ENCODE results near the gene PAPPA2. TPM values are rescaled to one million over a fixed set of nuclear protein-coding genes. Genes with fewer than 3 reads are reported as not detected.

Gene PAPPA2
- polyA plus RNA-seq, 1 experiment, result 0.97 TPM

DNA sequence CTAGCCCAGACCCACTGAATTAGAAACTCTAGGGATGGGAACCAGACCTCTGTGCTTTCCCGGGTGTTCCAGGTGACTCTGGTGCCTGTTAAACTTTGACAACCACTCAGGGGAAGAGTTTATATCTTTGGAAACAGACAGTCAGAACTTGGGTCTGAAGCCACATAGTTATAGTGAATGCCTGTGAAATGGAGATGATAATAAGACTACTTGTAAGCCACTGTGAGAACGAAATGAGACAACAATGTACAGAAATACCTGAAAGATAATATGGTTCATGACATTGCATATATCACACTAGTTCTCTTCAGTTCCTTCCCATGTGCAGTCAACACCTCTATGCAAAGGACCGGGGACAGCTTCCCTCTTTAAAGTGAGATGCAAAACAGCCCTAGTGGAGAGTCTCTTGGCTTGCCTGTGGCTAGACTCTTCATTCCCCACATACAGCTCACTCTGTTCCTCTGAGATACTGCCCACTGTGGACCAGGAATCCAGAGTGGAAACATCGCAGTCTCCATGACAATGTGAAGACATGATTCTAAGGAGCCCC lies 414.1 kb downstream of the PAPPA2 start:
- no peak overlapping the region for H3K4me3 ChIP-seq (ENCODE audit: low read depth, low read length)
- no peak for DNase-seq (ENCODE audit: low read depth)
- TF ChIP-seq, protein P1, sequence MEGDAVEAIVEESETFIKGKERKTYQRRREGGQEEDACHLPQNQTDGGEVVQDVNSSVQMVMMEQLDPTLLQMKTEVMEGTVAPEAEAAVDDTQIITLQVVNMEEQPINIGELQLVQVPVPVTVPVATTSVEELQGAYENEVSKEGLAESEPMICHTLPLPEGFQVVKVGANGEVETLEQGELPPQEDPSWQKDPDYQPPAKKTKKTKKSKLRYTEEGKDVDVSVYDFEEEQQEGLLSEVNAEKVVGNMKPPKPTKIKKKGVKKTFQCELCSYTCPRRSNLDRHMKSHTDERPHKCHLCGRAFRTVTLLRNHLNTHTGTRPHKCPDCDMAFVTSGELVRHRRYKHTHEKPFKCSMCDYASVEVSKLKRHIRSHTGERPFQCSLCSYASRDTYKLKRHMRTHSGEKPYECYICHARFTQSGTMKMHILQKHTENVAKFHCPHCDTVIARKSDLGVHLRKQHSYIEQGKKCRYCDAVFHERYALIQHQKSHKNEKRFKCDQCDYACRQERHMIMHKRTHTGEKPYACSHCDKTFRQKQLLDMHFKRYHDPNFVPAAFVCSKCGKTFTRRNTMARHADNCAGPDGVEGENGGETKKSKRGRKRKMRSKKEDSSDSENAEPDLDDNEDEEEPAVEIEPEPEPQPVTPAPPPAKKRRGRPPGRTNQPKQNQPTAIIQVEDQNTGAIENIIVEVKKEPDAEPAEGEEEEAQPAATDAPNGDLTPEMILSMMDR (IDR thresholded peaks at IDR 0.05; ENCODE audit: insufficient read depth, low read depth, low read length), result no peak
- no peaks in the 10 kb centered on the region for H3K36me3 ChIP-seq (ENCODE audit: control insufficient read depth, insufficient read depth, low read length)
- CTCF ChIA-PET, result interaction anchor here (1.7 to 2.0 kb wide), 2 partner anchors 10 to 317 kb away, joined by 4 to 13 read pairs; no protein-coding TSS in a partner anchor
- POLR2A ChIA-PET, result no interaction called here
- H3K27me3 ChIP-seq (ENCODE audit: control insufficient read depth, insufficient read depth, low read length), result no peaks in the 10 kb centered on the region

DNA sequence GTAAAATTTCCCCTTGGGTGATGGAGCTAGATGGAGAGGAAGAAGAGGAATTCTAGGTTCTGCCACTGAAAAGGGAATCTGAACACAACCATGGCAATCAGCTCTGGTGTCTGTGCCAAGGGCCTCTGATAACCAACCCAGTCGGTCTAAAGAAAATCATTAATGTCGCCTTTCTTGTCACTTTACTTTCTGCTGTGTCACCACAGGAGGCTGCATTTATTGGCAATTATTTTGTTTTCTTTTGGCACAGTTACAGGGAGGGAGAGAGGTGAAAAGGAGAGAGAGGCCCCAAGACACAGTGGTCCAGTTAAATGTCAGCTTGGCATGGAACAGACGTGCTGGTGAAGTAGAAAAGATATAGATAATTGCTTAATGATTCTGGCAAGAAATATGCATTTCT lies 414.6 kb downstream of the PAPPA2 start:
- POLR2A ChIA-PET, result no interaction called here
- Histone ChIP-seq H3K27me3 (ENCODE audit: control insufficient read depth, insufficient read depth, low read length) (no peaks in the 10 kb centered on the region), H3K36me3 (ENCODE audit: control insufficient read depth, insufficient read depth, low read length) (no peaks in the 10 kb centered on the region), H3K4me3 (ENCODE audit: low read depth, low read length) (no peak overlapping the region)
- TF ChIP-seq, protein P1 (IDR thresholded peaks at IDR 0.05; ENCODE audit: insufficient read depth, low read depth, low read length), result no peak
- CTCF ChIA-PET, result interaction anchor here (1.6 to 2.0 kb wide), 3 partner anchors 9 to 317 kb away, joined by 4 to 13 read pairs (median 4); no protein-coding TSS in a partner anchor
- no peak for DNase-seq (ENCODE audit: low read depth)

DNA sequence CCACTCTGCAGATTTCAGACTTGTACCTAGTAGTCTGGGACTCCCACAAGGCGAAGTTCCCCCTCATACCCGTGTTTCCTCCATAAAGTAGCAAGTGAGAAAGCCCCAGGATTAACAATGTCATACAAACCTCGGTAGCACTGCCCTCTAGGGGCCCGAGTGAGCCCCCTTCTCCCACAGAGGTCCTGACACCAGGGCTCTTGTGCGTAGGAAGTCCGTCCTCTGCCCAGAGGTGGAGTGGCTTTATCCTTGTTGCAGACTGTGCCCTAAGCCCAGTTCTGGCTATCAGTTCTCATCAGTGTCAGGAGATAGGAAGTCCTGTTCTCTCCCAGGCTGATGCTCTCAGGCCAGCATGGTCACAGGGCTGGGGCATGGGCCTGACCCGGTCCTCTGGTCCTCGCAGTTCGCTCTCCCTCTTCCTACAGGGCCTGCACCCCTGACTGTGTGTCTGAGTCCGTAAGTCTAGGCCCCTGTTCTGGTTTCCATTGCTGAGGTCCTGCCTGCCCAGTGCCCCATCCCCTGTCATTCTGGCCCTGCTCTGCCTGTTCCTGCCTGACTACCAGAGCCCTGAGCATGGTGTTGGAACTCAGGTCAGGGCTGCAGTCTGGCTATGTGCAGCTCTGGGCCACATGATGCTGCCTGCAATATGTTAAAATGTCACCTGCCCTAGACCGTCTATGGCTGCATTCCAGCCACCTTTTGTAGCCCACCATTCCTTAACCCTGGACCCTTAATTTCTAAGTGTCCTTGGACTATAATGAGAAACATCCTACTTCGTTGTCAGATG lies 416.0 kb downstream of the PAPPA2 start:
- no peaks in the 10 kb centered on the region for H3K27me3 ChIP-seq (ENCODE audit: control insufficient read depth, insufficient read depth, low read length)
- no peak overlapping the region for H3K4me3 ChIP-seq (ENCODE audit: low read depth, low read length)
- no peaks in the 10 kb centered on the region for H3K36me3 ChIP-seq (ENCODE audit: control insufficient read depth, insufficient read depth, low read length)
- DNase-seq (ENCODE audit: low read depth), result no peak
- ChIA-PET CTCF (interaction anchor here (0.9 to 1.7 kb wide), 4 partner anchors 11 to 320 kb away, joined by 3 to 13 read pairs (median 4); no protein-coding TSS in a partner anchor), POLR2A (no interaction called here)
- TF ChIP-seq, protein P1 (IDR thresholded peaks at IDR 0.05; ENCODE audit: insufficient read depth, low read depth, low read length), result no peak

DNA sequence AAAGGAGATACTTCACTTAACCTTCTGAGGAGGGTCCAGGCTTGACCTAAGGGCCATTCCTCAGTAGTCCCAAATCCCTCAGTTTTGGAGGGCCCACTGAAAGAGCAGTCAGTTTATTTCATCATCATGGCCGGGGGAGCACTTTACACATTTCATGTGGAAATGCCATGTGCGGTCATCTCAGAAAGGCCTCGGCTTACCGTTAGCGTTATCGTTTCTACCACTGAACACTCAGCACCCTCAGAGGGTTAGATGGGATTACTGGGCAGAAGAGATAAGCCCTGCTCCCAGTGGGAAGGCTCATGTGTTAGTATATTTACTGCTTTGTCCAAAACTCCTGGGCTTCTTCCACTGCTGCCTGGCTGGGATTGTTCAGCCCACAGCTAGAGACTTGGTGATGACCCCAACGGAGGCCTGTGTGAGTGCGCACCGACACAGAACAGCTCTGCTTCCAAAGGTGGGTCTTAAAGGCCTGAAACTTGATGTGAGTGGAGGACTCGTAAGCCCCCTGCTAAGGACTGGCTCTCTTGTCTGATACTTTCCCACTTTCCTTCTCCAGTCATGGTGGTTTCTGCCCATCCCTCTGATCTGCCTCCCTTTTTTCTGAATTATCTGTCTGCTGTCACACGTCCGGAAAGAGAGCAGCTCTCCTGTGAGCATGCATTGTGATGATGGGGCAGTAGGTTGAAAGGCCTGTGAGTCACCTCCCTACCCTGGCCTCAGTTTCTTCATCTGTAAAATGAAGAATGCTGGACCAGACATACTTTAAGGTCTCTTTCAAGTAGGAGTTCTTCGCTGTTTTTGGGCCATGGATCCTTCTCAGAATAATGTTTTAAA lies 417.0 kb downstream of the PAPPA2 start:
- no peak for DNase-seq (ENCODE audit: low read depth)
- Histone ChIP-seq H3K27me3 (ENCODE audit: control insufficient read depth, insufficient read depth, low read length) (no peaks in the 10 kb centered on the region), H3K4me3 (ENCODE audit: low read depth, low read length) (no peak overlapping the region), H3K36me3 (ENCODE audit: control insufficient read depth, insufficient read depth, low read length) (no peaks in the 10 kb centered on the region)
- CTCF ChIA-PET, result interaction anchor here (0.6 to 4.0 kb wide), 22 partner anchors 8 to 1066 kb away, joined by 3 to 43 read pairs (median 3); no protein-coding TSS in a partner anchor
- TF ChIP-seq, protein P1 (IDR thresholded peaks at IDR 0.05; ENCODE audit: insufficient read depth, low read depth, low read length), result no peak
- POLR2A ChIA-PET, result no interaction called here

All from BJ (cell line).